Activated CD8-positive, alpha-beta memory T cell treated with anti-CD3 and anti-CD28 coated beads for 1 hour (primary cell): ENCODE measurements around the gene HCK.
"Not testable (repeated sequence)": the region's sequence is repeated elsewhere in the genome, so short reads cannot be mapped to it uniquely, and the experiment has no call there.

Experiments used
- DNase-seq, 2 donors: peaks; one replicate each; pipeline ENCODE4 v3.0.0-alpha.2; 2020; ENCODE audit warnings: low read depth in 1 of 2; ENCODE audit errors: extremely low read depth in 1 of 2

Gene HCK

GRCh38 chr20:32028647-32029372 is 23.2 kb upstream of the HCK start:
- no peak for DNase-seq

GRCh38 chr20:32029561-32029960 is 22.5 kb upstream of the HCK start:
- no peak for DNase-seq

GRCh38 chr20:32031007-32031958 is 20.8 kb upstream of the HCK start:
- DNase-seq: peak in 1 of 2 donors; percentile 33

- DNase-seq: no peak
These were observed 18.7 kb upstream of the HCK start for GRCh38 chr20:32033316-32033715.

- DNase-seq: not testable (repeated sequence)
These were observed 18.3 kb upstream of the HCK start for GRCh38 chr20:32033721-32034120.

GRCh38 chr20:32034581-32035425 is 17.2 kb upstream of the HCK start:
- no peak for DNase-seq

GRCh38 chr20:32035426-32035779 is 16.6 kb upstream of the HCK start:
- no peak for DNase-seq

- no peak for DNase-seq
These were observed 15.8 kb upstream of the HCK start for GRCh38 chr20:32036252-32036651.

- no peak for DNase-seq
These were observed 15.1 kb upstream of the HCK start for GRCh38 chr20:32036716-32037485.

- DNase-seq: no peak
These were observed 14.1 kb upstream of the HCK start for GRCh38 chr20:32037929-32038328.

- no peak for DNase-seq
These were observed 11.7 kb upstream of the HCK start for GRCh38 chr20:32040142-32040953.

GRCh38 chr20:32045999-32046398 is 6.0 kb upstream of the HCK start:
- DNase-seq: no peak

- no peak for DNase-seq
These were observed 1.7 kb upstream of the HCK start for GRCh38 chr20:32050324-32050841.

GRCh38 chr20:32050851-32051556 is 1.0 kb upstream of the HCK start:
- no peak for DNase-seq

GRCh38 chr20:32051720-32052089 is 337 bp upstream of the HCK start:
- no peak for DNase-seq

- no peak for DNase-seq
These were observed 828 bp downstream of the HCK start for GRCh38 chr20:32052778-32053362.

GRCh38 chr20:32053648-32054047 is 1.6 kb downstream of the HCK start:
- DNase-seq: no peak

GRCh38 chr20:32056708-32057483 is 4.9 kb downstream of the HCK start:
- no peak for DNase-seq
